Measurements from ENCODE around the gene SH3RF3.

- TF ChIP-seq CBFB (CRISPR knock-in tag; IDR thresholded peaks at IDR 0.05; ENCODE audit: low read depth), result no peak
- TF ChIP-seq CTCF (IDR thresholded peaks at IDR 0.05), result no peak
- TF ChIP-seq ESRRA (CRISPR knock-in tag; IDR thresholded peaks at IDR 0.05; ENCODE audit: borderline replicate concordance), result no peak
- no peak for TF ChIP-seq ATF3 (CRISPR knock-in tag; conservative IDR thresholded peaks at IDR 0.05)
- TF ChIP-seq CREM (CRISPR knock-in tag; IDR thresholded peaks at IDR 0.05), result no peak
- TF ChIP-seq ZBTB43 (CRISPR knock-in tag; IDR thresholded peaks at IDR 0.05), result no peak
- TF ChIP-seq SMAD4 (CRISPR knock-in tag; IDR thresholded peaks at IDR 0.05), result no peak
- TF ChIP-seq NR3C1 (CRISPR knock-in tag; conservative IDR thresholded peaks at IDR 0.05; ENCODE audit: low read depth), result no peak
- TF ChIP-seq ZNF281 (CRISPR knock-in tag; IDR thresholded peaks at IDR 0.05), result no peak
- TF ChIP-seq SP1 (CRISPR knock-in tag; conservative IDR thresholded peaks at IDR 0.05), result no peak
- TF ChIP-seq E2F1 (CRISPR knock-in tag; IDR thresholded peaks at IDR 0.05), result no peak
- no peak for TF ChIP-seq ZNF232 (CRISPR knock-in tag; IDR thresholded peaks at IDR 0.05)
- no peak for TF ChIP-seq GRHL2 (CRISPR knock-in tag; IDR thresholded peaks at IDR 0.05; ENCODE audit: insufficient replicate concordance, severe bottlenecking)
Observed at GRCh38 chr2:109094144-109094543, 34.9 kb upstream of the SH3RF3 start.

Data from WTC11 (cell line).